Mucosa of rectum (tissue), 2 donors: ENCODE measurements around the gene NLRC5.
"Not testable (repeated sequence)": the region's sequence is repeated elsewhere in the genome, so short reads cannot be mapped to it uniquely, and the experiment has no call there.

Experiments
- H3K27ac ChIP-seq, 2 donors: one replicate each; pipeline ENCODE4 v1.7.0; 2013; ENCODE audit warnings: inconsistent platforms in 2 of 2, low read depth in 2 of 2, low read length in 2 of 2
- H3K27me3 ChIP-seq, 2 donors: one replicate each; pipeline ENCODE4 v1.7.0; 2013; ENCODE audit warnings: low read length in 2 of 2; ENCODE audit not compliant: control insufficient read depth in 2 of 2, insufficient read depth in 2 of 2
- H3K36me3 ChIP-seq, 2 donors: one replicate each; pipeline ENCODE4 v1.7.0; 2013; ENCODE audit warnings: low read length in 2 of 2; ENCODE audit not compliant: control insufficient read depth in 2 of 2, insufficient read depth in 2 of 2
- H3K4me1 ChIP-seq, 2 donors: one replicate each; pipeline ENCODE4 v1.7.0; 2013; ENCODE audit warnings: low read length in 2 of 2, mild to moderate bottlenecking in 1 of 2; ENCODE audit not compliant: control insufficient read depth in 2 of 2, insufficient read depth in 2 of 2
- H3K4me3 ChIP-seq, 2 donors: one replicate each; pipeline ENCODE4 v1.7.0; 2013; ENCODE audit warnings: low read length in 2 of 2
- H3K9ac ChIP-seq, 2 donors: one replicate each; pipeline ENCODE4 v1.7.0; 2013; ENCODE audit warnings: low read length in 2 of 2, low read depth in 1 of 2, mild to moderate bottlenecking in 1 of 2
- H3K9me3 ChIP-seq, 2 donors: one replicate each; pipeline ENCODE4 v1.7.0; 2013; ENCODE audit warnings: low read length in 2 of 2; ENCODE audit not compliant: control insufficient read depth in 2 of 2
- donor health status: healthy.
- donor health status: Normal muscosa, but diverticular disease.

NLRC5 gene

DNA sequence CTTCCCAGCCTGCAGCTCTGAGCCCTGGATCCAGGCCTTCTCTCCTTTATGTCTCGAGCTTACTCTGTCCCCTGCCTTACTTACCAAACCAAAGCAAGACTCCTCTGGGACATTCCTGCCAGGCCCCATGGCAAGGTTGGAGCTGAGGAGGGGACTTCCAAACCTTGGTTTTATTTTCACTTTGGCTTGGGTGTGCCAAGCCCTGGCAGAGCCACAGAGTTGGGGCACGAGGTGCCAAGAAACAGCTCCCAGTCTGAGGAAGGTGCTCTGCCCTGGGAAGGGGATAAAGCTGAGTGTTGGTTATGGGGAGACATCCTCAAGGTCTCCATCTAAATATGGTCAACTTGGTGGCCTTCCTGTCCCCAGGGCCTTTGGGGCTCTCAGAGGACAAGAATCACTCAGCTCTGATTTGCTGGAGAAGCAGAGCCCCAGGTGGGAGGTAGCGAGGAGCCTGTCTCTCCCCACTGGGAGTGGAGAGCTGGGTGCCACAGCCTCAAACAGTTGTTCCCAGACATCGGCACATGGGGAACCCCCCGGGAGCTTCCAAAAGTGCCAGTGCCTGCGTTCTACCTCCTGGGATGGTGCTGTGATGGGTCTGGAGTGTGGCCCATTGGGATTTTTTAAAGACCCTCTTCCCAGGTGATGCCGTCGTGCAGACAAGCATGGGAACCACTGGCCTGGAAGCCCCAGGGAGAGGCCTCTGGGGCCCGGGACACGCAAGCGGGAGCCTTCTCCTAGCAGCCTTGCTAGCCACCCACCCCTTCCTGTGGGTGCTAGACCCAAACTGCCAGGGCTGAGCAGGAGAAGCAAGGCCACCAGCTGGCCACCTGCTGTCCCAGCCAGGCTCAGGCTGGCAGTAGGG lies 10.3 kb downstream of the NLRC5 start:
- Histone ChIP-seq H3K4me1 (peaks cover 2 to 15% of the 10 kb centered on the region in 2 donors), H3K27me3 (no peaks in the 10 kb centered on the region), H3K36me3 (peaks cover 7 to 10% of the 10 kb centered on the region in 2 donors), H3K4me3 (no peak overlapping the region), H3K9ac (no peak overlapping the region), H3K9me3 (no peaks in the 10 kb centered on the region), H3K27ac (peak overlapping the region in 1 of 2 donors; percentile 58)

DNA sequence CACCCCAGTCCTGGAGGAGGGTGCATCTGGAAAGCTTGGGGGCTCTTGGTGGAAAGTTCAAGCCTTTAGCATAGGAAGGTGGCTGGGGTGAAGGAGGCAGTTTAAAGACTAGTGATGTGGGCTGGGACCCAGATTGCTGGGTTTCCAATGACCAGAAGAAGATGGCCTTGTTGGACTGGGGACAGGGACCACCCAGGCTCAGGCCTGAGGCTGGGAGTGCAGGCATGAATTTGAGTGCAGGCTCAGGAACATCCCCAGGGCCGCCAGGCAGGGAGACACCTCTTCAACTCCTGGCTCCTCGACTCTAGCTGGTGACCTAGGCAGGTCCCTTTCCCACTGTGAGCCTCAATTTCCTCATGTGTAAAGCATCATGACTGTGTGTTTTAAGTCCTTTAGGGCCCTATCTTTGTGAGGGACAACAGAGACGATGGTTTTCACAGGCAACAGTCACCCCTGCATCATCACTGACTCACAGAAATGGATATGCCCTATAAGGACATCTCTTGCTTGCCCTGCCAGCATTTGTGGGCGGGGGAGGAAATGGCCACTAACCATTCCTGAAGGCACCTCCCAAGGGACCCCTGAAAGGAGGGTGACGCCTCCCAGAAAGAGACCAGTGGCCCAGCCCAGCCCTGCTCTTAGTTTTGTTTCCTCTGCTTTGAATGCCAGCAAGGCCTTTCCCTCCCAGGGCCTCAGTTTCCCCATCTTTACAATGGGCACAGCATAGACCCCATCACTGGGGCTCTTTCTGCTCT lies 11.1 kb downstream of the NLRC5 start:
- Histone ChIP-seq H3K9ac (no peak overlapping the region), H3K27ac (peak overlapping the region in 1 of 2 donors; percentile 58), H3K4me1 (peaks cover 2 to 16% of the 10 kb centered on the region in 2 donors), H3K36me3 (peaks cover 8 to 11% of the 10 kb centered on the region in 2 donors), H3K27me3 (no peaks in the 10 kb centered on the region), H3K9me3 (no peaks in the 10 kb centered on the region), H3K4me3 (no peak overlapping the region)

DNA sequence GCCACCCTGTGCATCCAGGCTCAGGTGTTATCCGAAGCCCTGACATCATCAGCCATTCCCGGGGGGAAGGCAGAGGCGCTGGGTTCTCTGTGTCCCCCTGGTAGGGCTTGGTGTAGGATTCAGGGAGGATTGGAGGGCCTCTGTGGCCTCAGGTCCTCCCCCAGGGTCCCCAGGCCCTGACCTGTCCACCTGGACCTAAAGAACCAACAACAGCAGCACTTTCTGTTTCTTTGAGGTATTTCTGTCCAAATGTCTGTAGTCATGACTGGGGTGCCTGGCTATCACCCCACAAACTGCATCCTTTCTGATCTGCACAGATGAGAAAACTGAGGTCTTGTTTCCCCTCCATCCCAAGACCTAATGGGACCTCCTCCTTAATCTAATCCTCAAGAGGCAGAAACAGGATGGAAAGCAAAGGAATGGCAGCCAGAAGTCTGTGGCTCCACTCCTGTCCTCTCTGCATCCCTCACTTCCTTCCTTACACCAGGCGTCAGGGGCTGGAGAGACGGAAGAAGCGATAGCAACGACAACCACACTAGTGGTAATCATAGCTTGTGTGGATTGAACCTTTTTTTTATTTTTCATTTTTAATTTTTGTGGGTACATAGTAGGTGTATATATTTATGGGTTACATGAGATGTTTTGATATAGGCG lies 11.8 kb downstream of the NLRC5 start:
- Histone ChIP-seq H3K27ac (no peak overlapping the region), H3K9ac (no peak overlapping the region), H3K36me3 (peaks cover 8 to 11% of the 10 kb centered on the region in 2 donors), H3K9me3 (no peaks in the 10 kb centered on the region), H3K4me1 (peaks cover 2 to 17% of the 10 kb centered on the region in 2 donors), H3K4me3 (no peak overlapping the region), H3K27me3 (no peaks in the 10 kb centered on the region)

DNA sequence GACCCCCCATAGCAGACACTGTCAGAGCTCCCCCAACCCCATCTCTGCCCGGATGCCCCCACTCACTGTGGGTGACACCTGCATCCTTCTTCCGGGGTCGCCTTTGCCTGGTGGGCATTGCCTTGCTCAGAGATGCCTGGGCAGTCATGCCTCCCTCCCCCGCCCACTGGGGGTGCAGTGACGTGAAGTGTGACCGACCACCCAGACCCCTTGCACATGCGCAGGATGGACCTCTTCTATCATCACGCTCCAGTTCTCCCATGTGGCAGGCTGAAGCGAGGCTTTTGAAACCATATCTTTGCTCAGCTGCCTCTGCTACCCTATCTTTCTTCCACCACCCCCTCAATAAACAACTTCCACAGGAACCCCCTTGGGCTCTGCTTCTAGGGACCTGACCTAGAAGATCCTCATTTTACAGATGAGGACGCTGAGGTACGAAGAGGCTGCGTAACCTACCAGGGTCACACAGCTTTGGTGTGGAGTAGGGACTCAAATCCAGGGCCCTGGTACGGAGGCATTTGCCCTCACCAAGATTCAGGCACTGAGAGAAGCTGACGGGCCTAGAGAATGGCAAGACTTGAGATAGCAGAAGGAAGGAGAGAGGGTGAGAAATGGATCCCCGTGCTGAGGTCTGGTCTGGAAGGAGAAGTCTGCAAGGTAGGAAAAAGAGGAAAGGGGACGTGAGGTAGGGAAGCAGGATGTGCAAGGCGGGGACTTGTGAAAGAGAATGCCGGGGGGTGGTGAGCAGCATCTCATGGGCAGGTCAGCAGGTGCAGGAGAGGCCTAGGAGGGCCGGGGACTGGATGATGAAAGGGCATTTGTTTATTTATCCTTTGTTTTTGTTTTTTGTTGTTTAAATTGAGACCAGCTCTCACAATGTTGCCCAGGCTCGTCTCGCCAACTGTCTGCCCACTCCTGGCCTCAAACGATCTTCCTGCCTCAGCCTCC lies 14.4 kb downstream of the NLRC5 start:
- no peak overlapping the region for H3K9ac ChIP-seq
- no peaks in the 10 kb centered on the region for H3K9me3 ChIP-seq
- no peak overlapping the region for H3K4me3 ChIP-seq
- H3K36me3 ChIP-seq, result peaks cover 6 to 11% of the 10 kb centered on the region in 2 donors
- peaks cover 2 to 17% of the 10 kb centered on the region in 2 donors for H3K4me1 ChIP-seq
- no peaks in the 10 kb centered on the region for H3K27me3 ChIP-seq
- peak overlapping the region in 1 of 2 donors; percentile 4 for H3K27ac ChIP-seq

DNA sequence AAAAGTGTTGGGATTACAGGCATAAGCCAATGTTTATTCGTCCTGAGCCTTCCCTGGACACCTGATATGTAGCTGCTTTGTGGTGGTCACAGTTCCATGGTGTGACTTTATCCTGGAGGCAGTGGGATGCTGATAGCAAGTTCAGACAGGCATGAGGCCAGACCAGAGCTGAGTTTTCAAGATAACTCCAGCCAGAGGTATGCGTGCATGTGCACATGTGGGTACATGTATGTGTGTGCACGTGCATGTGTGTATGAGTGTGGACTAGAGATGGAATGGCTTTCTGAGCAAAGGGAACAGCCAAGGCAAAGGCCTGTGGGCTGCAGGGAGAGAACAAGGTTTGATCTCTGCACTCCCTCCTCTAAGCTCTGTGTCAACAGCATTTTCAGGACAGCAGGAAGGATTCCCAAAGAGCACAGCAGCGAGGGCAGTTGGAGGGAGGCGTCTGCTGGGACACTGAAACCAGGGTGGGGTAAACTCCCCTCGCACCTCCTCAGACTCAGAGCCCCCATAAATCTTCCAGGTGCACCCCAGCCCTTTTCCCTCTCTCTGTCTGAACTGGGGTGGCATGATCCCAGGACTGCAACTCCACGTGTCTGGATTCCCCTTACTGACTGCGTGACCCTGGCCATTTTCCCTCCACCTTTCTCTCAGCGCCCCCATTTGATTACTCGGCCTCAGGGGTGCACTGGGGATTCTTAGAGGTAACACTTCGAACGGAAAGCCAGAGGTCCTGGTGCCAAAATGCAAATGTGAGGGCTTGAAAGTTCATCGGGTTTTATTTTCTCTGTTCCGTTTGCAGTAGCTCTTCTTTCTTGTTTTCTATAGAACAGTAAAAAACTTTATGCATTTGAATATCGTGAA lies 15.3 kb downstream of the NLRC5 start:
- no peak overlapping the region for H3K4me3 ChIP-seq
- H3K4me1 ChIP-seq, result peaks cover 0 to 12% of the 10 kb centered on the region in 2 donors
- no peaks in the 10 kb centered on the region for H3K9me3 ChIP-seq
- peaks cover 6 to 11% of the 10 kb centered on the region in 2 donors for H3K36me3 ChIP-seq
- H3K9ac ChIP-seq, result no peak overlapping the region
- no peaks in the 10 kb centered on the region for H3K27me3 ChIP-seq
- H3K27ac ChIP-seq, result no peak overlapping the region

DNA sequence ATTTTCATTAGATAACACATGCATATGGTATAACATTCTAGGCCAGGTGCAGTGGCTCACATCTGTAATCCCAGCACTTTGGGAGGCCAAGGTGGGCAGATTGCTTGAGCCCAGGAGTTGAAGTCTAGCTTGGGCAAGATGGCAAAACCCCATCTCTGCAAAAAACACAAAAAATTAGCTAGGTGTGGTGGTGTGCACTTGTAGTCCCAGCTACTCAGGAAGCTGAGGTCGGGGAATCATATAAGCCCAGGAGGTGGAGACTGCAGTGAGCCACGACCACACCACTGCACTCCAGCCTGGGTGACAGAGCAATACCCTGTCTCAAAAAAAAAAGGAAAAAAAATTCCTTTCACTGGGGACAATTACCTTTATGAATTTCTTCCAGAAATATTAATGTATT lies 16.2 kb downstream of the NLRC5 start:
- H3K36me3 ChIP-seq, result peaks cover 6 to 11% of the 10 kb centered on the region in 2 donors
- not testable (repeated sequence) for H3K9me3 ChIP-seq, H3K4me3 ChIP-seq, H3K9ac ChIP-seq, H3K27ac ChIP-seq, H3K27me3 ChIP-seq, H3K4me1 ChIP-seq

DNA sequence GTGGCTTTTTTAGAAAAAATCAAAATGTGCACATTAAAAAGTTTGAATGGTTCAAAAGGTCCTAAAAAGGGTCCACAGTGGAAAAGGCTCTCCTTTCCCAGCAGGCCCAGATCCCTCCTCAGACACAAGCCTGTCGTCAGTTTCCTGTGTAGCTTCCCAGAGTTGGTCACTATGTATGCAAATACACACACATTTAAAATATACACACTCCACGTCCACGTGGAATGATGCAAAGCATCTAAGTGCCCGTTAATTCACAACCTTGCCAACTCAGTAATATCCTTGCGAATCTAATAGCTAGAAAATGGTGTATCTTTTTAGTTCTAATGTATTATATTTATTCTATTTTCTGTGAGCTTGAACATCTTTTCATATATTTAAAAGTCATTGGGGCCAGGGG lies 17.7 kb downstream of the NLRC5 start:
- H3K9me3 ChIP-seq, result no peaks in the 10 kb centered on the region
- H3K4me1 ChIP-seq, result peaks cover 0 to 8% of the 10 kb centered on the region in 2 donors
- H3K27me3 ChIP-seq, result no peaks in the 10 kb centered on the region
- no peak overlapping the region for H3K4me3 ChIP-seq
- no peak overlapping the region for H3K9ac ChIP-seq
- H3K36me3 ChIP-seq, result peaks cover 6 to 11% of the 10 kb centered on the region in 2 donors
- no peak overlapping the region for H3K27ac ChIP-seq

DNA sequence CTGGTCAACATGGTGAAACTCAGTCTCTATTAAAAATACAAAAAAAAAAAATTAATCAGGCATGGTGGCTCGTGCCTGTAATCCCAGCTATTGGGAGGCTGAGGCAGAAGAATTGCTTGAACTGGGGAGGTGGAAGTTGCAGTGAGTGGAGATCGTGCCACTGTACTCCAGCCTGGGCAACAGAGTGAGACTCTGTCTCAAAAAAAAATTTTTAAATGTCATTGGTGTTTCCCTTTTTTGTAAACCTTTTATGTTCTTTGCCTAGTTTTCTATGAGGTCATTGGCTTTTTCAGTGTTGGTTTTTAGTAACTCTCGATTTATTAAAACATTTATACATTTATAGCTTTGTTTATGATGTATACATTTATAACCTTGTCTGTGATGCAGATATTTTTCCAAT lies 18.2 kb downstream of the NLRC5 start:
- no peak overlapping the region for H3K27ac ChIP-seq
- no peaks in the 10 kb centered on the region for H3K27me3 ChIP-seq

DNA sequence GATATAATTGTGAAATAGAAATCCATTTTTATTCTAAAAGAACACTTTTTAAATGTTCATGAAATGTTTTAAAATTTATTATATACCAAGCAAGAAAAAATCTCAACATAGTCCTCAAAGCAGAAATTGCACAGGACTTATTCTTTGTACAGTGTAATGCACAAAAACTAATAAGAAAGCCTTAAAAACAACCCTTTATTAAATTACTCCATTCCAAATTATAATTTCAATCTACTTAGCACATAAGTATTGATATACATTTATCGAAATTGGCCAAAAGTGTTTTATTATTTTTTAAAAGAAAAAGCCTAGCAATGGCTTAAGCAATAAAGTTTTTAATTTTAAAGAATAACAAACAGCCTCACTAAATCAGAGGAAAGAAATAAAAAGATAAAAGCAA lies 19.1 kb downstream of the NLRC5 start:
- Histone ChIP-seq H3K9ac (no peak overlapping the region), H3K36me3 (peaks cover 6 to 11% of the 10 kb centered on the region in 2 donors), H3K4me3 (no peak overlapping the region), H3K27ac (no peak overlapping the region), H3K27me3 (no peaks in the 10 kb centered on the region), H3K4me1 (peaks cover 0 to 8% of the 10 kb centered on the region in 2 donors), H3K9me3 (no peaks in the 10 kb centered on the region)

More for the DNA sequence above, 18.2 kb downstream of the NLRC5 start:
- Histone ChIP-seq H3K9ac (no peak overlapping the region), H3K4me3 (no peak overlapping the region), H3K9me3 (no peaks in the 10 kb centered on the region), H3K4me1 (peaks cover 0 to 8% of the 10 kb centered on the region in 2 donors), H3K36me3 (peaks cover 6 to 11% of the 10 kb centered on the region in 2 donors)
